Stimulated activated CD4-positive, alpha-beta T cell treated with anti-CD3 and anti-CD28 coated beads, Interleukin-4, amount 100 ng/mL, for 4 hours (primary cell): ENCODE data around the gene HINT3.
"Not testable (repeated sequence)": the region's sequence is repeated elsewhere in the genome, so short reads cannot be mapped to it uniquely, and the experiment has no call there.

Source experiments
- DNase-seq, 2 experiments: peaks; one replicate each; pipeline ENCODE4 v3.0.0-alpha.2; 2020

Gene HINT3

GRCh38 chr6:125963817-125964216, 7.2 kb downstream of the HINT3 start:
- no peak for DNase-seq

- DNase-seq = no peak
These were observed 10.0 kb downstream of the HINT3 start for GRCh38 chr6:125966569-125966968.

- DNase-seq = no peak
These were observed 11.9 kb downstream of the HINT3 start for GRCh38 chr6:125968493-125968892.

GRCh38 chr6:125970760-125971159, 14.2 kb downstream of the HINT3 start:
- no peak for DNase-seq

GRCh38 chr6:125972478-125972877, 15.9 kb downstream of the HINT3 start:
- not testable (repeated sequence) for DNase-seq

- DNase-seq = no peak
These were observed 17.8 kb downstream of the HINT3 start for GRCh38 chr6:125974214-125974866.

GRCh38 chr6:125979101-125979500, 22.5 kb downstream of the HINT3 start:
- no peak for DNase-seq

- DNase-seq = no peak
These were observed 25.1 kb downstream of the HINT3 start for GRCh38 chr6:125981571-125982185.

GRCh38 chr6:125983246-125983945, 26.8 kb downstream of the HINT3 start:
- no peak for DNase-seq

GRCh38 chr6:125984311-125984710, 27.7 kb downstream of the HINT3 start:
- DNase-seq = no peak

- no peak for DNase-seq
These were observed 29.0 kb downstream of the HINT3 start for GRCh38 chr6:125985522-125985921.

- DNase-seq = no peak
These were observed 29.4 kb downstream of the HINT3 start for GRCh38 chr6:125985979-125986300.

- peak; percentile 76 to 79 for DNase-seq
These were observed 29.9 kb downstream of the HINT3 start, which contains the start of gene TRMT11 for GRCh38 chr6:125986301-125987025. TSS of gene TRMT11 (plus strand) at chr6:125986540. CDS start at chr6:125986551, 11 bp downstream.

GRCh38 chr6:125987026-125987617, 30.6 kb downstream of the HINT3 start:
- DNase-seq = peak in 1 of 2 experiments; percentile 7

- DNase-seq = no peak
These were observed 31.7 kb downstream of the HINT3 start for GRCh38 chr6:125988280-125988679.

- no peak for DNase-seq
These were observed 33.1 kb downstream of the HINT3 start for GRCh38 chr6:125989631-125990030.

- no peak for DNase-seq
These were observed 35.1 kb downstream of the HINT3 start for GRCh38 chr6:125991653-125992052.

- DNase-seq = no peak
These were observed 38.3 kb downstream of the HINT3 start for GRCh38 chr6:125994670-125995488.

- peak; percentile 53 to 61 for DNase-seq
These were observed 39.5 kb downstream of the HINT3 start for GRCh38 chr6:125995972-125996580.

GRCh38 chr6:126002755-126003679, 46.4 kb downstream of the HINT3 start:
- no peak for DNase-seq

GRCh38 chr6:126007800-126008199, 51.2 kb downstream of the HINT3 start:
- DNase-seq = no peak
